Small intestine (tissue), 7 donors: ENCODE results near the gene BCKDHA. TPM values are rescaled to one million over a fixed set of nuclear protein-coding genes. Genes with fewer than 3 reads are reported as not detected.

Experiments used
- DNase-seq, 2 donors: peaks; one replicate each; pipeline versions ENCODE4 v3.0.0 to v3.0.0-alpha.2; 2013
- FAIRE-seq: peaks from 2 replicates; lab custom pipeline; 2012; peaks lifted over from hg19 to GRCh38; lab: Jason Lieb, UNC
- H3K27ac ChIP-seq, 3 donors: one replicate each; pipeline ENCODE4 v1.5.1; 2013; ENCODE audit warnings: low read length in 2 of 3, mild to moderate bottlenecking in 2 of 3, control low read depth in 1 of 3, inconsistent platforms in 1 of 3, low read depth in 1 of 3, moderate library complexity in 1 of 3
- H3K27me3 ChIP-seq, 3 donors: one replicate each; pipeline ENCODE4 v1.6.1; 2013; ENCODE audit warnings: low read length in 3 of 3, inconsistent platforms in 1 of 3; ENCODE audit not compliant: control insufficient read depth in 3 of 3, insufficient read depth in 3 of 3
- H3K36me3 ChIP-seq, 3 donors: one replicate each; pipeline ENCODE4 v1.6.1; 2013; ENCODE audit warnings: low read length in 3 of 3, inconsistent platforms in 1 of 3, low read depth in 1 of 3, mild to moderate bottlenecking in 1 of 3, moderate library complexity in 1 of 3; ENCODE audit not compliant: control insufficient read depth in 3 of 3, insufficient read depth in 2 of 3
- H3K4me1 ChIP-seq, 3 donors: one replicate each; pipeline ENCODE4 v1.6.1; 2013; ENCODE audit warnings: low read length in 2 of 3, inconsistent platforms in 1 of 3, low read depth in 1 of 3, mild to moderate bottlenecking in 1 of 3, moderate library complexity in 1 of 3; ENCODE audit not compliant: control insufficient read depth in 3 of 3, insufficient read depth in 2 of 3
- H3K4me3 ChIP-seq, 3 donors: one replicate each; pipeline ENCODE4 v1.5.1; 2013; ENCODE audit warnings: low read length in 3 of 3, control low read depth in 1 of 3, inconsistent platforms in 1 of 3, low read depth in 1 of 3, mild to moderate bottlenecking in 1 of 3, moderate library complexity in 1 of 3
- H3K9me3 ChIP-seq, 2 donors: one replicate each; pipeline ENCODE4 v1.6.1; 2013; ENCODE audit warnings: low read depth in 1 of 2, low read length in 1 of 2; ENCODE audit not compliant: control insufficient read depth in 2 of 2, insufficient read depth in 1 of 2
- WGBS, 3 donors: extraction: QIAGEN DNeasy Blood & Tissue Kit; methylation state at CpG; one replicate each; pipeline ENCODE4 v1.1.7; 2013; 5-methylcytosine and 5-hydroxymethylcytosine counted together
- polyA plus RNA-seq, 4 donors: library from polyadenylated mRNA; stranded (reverse) in 3 of 4; unstranded in 1 of 4; fragments of 200-250 nt in 3 of 4; fragments of 120-200 nt in 1 of 4; gene quantifications; one replicate each; pipeline versions ENCODE4 v1.2.1 to v1.2.3, GENCODE V29; 2013
- donor health status: healthy with polysubstance abuse.
- donor health status: control.
- donor health status: control.
- donor health status: Bipolar disorder and iron deficiency.
- donor health status: healthy.

The BCKDHA gene
- polyA plus RNA-seq, 4 donors = 19.9 to 34.0 (median 24.8) TPM

DNA sequence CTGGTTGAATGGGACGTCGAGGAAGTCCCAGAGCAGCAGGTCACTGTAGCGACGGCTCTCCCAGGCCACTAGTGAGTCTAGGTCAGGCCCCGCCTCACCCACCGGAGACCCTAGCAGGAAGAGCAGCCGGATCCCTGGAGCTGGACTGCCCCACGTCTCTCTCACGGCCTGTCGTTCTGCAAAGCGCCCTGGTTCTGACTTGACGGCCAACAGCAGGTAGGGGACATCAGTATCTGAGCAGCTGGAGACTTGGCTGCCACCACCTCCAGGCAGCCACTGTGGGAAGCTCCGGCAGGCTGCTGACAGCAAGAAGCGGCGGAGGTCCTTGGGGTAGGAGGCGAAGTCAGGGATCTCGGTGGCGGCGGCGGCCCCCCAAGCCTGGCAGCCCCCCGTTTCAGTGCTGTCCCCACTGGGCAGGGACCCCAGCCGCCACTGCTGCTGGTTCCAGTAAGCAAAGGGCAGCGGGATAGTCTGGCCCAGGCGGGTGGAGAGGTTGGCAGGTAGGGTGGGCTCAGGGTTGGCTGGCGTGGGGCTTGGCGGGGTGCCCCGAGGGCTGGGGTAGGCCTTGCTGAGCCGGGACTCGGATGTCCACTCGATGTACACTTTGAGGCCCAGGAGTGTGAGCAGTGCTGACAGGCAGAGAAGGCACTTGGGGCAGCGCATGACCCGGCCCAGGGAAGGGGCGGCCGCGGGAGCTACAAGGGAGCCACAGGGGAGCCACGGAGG lies 28.7 kb downstream of the BCKDHA start:
- Histone ChIP-seq H3K36me3 (peaks cover 2 to 76% (median 10%) of the 10 kb centered on the region in 3 donors), H3K27me3 (no peaks in the 10 kb centered on the region), H3K4me1 (peaks cover 2 to 53% (median 4%) of the 10 kb centered on the region in 3 donors), H3K27ac (peak overlapping the region; percentile 80 to 98 (median 91)), H3K4me3 (peak overlapping the region; percentile 20 to 78 (median 76)), H3K9me3 (no peaks in the 10 kb centered on the region)
- DNase-seq = peak; percentile 39 to 51
- no peak for FAIRE-seq
- 20 to 65% (median 53%) methylated on average over 30 to 36 of the region's 36 CpGs for WGBS, 3 donors

- peaks cover 5 to 77% (median 10%) of the 10 kb centered on the region in 3 donors for H3K36me3 ChIP-seq
- FAIRE-seq = no peak
- peak; percentile 96 for DNase-seq
- H3K9me3 ChIP-seq = no peaks in the 10 kb centered on the region
- H3K4me3 ChIP-seq = peak within 1 kb of the TSS; percentile 31 to 78 (median 76)
- 6 to 15% (median 9%) methylated on average over 15 to 19 of the region's 19 CpGs for WGBS, 3 donors
- no peaks in the 10 kb centered on the region for H3K27me3 ChIP-seq
- H3K27ac ChIP-seq = peak within 1 kb of the TSS; percentile 91 to 98 (median 93)
- peaks cover 0 to 51% (median 2%) of the 10 kb centered on the region in 3 donors for H3K4me1 ChIP-seq
Measured at GRCh38 chr19:41426952-41427646, 29.5 kb downstream of the BCKDHA start, which contains the start of gene B3GNT8. TSS of gene B3GNT8 (minus strand) at chr19:41427374. CDS start at chr19:41426778, 596 bp downstream.

DNA sequence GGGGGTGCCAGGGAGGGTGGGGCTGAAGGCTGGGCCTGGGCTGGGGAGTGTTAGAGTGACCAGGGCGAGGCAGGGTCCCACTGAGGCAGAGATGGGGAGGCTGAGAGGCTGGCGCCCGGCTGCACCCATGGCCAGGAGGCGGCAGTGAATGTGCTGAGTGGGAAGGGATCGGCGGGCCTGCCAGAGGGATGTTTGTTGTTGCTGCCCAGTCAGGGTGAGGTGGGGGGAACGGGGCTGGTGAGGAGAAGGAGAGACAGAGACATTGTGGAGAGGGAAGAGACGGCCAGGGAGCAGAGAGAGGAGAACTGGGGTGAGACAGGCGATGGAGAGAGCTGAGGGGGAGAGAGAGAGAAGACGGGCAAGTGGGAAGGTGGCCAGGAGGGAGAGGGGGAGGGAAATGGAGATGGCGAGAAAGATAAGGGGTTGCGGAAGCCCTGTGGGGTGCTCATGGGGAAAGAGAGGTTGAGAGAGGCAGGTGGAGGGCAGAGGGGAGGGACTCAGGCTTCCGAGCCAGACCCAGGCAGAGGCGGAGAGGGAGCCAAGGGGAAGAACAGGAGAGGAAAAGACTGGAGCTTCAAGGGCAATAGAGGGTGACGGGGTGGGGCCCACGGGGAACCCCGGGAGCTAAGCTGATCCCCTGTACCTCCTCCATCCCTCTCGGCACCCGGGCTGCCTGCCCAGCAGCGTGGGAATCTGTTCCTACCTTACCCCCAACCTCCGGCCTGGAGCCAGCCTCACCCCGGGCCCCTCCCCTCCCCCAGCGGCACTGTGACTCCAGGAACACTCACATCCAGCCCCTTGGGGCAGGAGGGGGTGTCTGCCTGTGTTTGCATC lies 30.2 kb downstream of the BCKDHA start:
- DNase-seq = peak; percentile 69 to 74
- Histone ChIP-seq H3K4me3 (peak overlapping the region; percentile 31 to 78 (median 66)), H3K9me3 (no peaks in the 10 kb centered on the region), H3K4me1 (peaks cover 0 to 51% (median 2%) of the 10 kb centered on the region in 3 donors), H3K27ac (peak overlapping the region; percentile 91 to 98 (median 93)), H3K27me3 (no peaks in the 10 kb centered on the region), H3K36me3 (peaks cover 5 to 77% (median 6%) of the 10 kb centered on the region in 3 donors)
- no peak for FAIRE-seq
- 2 to 11% (median 8%) methylated on average over 21 to 23 of the region's 23 CpGs for WGBS, 3 donors

DNA sequence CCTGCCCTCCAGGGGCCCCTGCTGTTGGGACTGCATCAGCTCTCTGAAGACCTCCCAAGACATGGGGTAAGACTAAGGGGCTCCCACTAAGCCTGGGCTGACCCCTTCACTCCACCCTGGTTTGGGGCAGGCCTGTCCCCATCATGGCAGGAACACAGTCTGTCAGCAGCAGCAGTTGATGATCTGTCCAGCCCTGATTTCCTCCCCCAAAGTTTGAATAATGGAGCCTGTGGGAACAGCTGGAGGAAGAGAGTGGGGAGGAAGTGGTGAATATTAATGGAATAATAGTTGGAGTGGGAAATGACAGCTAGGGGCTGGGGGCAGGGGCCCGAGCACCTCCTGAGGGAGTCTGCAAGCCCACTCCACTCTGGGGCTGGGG lies 30.9 kb downstream of the BCKDHA start:
- no peaks in the 10 kb centered on the region for H3K9me3 ChIP-seq
- 50 to 83% (median 58%) methylated on average over 1 of the region's 1 CpG for WGBS, 3 donors
- H3K27me3 ChIP-seq = no peaks in the 10 kb centered on the region
- H3K27ac ChIP-seq = peak overlapping the region; percentile 91 to 98 (median 93)
- DNase-seq (no peak), FAIRE-seq (no peak)
- peak overlapping the region in 2 of 3 donors; percentile 66 to 78 for H3K4me3 ChIP-seq
- H3K36me3 ChIP-seq = peaks cover 7 to 77% (median 8%) of the 10 kb centered on the region in 3 donors
- peaks cover 0 to 49% (median 2%) of the 10 kb centered on the region in 3 donors for H3K4me1 ChIP-seq

- FAIRE-seq = no peak
Measured at GRCh38 chr19:41430922-41431321, 33.3 kb downstream of the BCKDHA start.

DNA sequence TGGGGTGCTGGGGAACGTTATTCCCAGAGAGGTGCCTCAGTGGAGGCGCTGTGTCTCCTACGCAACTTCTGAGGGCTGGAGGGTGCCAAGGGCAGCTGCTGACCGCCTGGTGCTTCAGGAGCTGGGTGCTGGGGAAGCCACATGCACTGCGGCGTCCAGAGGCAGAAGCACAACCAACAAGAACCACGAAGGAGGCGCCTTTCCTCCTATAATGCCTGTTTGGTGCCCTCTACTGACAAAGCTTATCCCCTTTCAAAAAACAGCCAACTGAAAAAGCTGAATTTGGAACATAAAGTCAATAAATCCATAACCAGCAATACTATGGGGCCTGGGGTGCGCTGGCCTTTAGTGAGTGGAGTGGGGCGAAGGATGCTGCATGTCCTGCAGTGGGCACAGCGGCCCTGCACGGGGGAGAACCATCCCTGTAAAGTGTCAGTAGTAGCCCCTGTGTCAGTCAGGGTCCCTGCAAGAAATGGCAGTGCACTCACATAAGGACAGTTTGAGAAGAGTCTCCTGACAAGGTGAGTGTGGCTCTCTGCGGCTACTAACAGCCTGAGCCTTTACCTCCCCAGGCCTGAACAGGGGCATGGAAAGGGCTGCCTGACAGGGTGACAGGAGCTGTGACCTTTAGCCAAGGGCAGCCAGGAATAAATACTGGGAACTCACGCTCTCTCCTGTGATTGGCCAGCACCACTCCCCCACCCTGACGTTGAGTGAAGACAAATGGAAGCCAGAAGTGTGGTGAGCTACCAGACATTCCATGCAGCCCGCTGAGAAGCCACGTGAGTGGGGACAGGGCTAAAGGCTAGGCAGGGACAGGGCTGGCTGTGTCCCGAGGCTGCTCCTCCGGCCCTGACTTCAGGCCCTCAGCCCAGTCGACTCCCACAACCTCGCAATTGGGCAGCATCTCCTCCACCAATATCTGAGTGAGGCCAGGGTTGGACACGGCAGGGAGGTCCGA lies 34.1 kb downstream of the BCKDHA start:
- DNase-seq = peak; percentile 44 to 48
- peaks cover 5 to 63% (median 8%) of the 10 kb centered on the region in 3 donors for H3K36me3 ChIP-seq
- FAIRE-seq = no peak

More at GRCh38 chr19:41430922-41431321, 33.3 kb downstream of the BCKDHA start:
- Histone ChIP-seq H3K9me3 (no peaks in the 10 kb centered on the region), H3K27ac (peak overlapping the region in 1 of 3 donors; percentile 15), H3K36me3 (peaks cover 7 to 67% (median 8%) of the 10 kb centered on the region in 3 donors), H3K27me3 (no peaks in the 10 kb centered on the region), H3K4me1 (peaks cover 2 to 46% (median 2%) of the 10 kb centered on the region in 3 donors), H3K4me3 (no peak overlapping the region)
- WGBS, 3 donors = 78 to 93% (median 83%) methylated on average over 6 of the region's 6 CpGs
- no peak for DNase-seq

GRCh38 chr19:41433171-41433570 lies 35.6 kb downstream of the BCKDHA start:
- WGBS, 3 donors = 92 to 95% (median 94%) methylated on average over 18 of the region's 18 CpGs
- H3K27ac ChIP-seq = no peak overlapping the region
- H3K4me3 ChIP-seq = no peak overlapping the region
- H3K27me3 ChIP-seq = no peaks in the 10 kb centered on the region
- DNase-seq = no peak
- H3K36me3 ChIP-seq = peaks cover 5 to 75% (median 11%) of the 10 kb centered on the region in 3 donors
- H3K4me1 ChIP-seq = peaks cover 0 to 59% (median 2%) of the 10 kb centered on the region in 3 donors
- no peak for FAIRE-seq
- H3K9me3 ChIP-seq = no peaks in the 10 kb centered on the region

More for the DNA sequence above, 34.1 kb downstream of the BCKDHA start:
- peak overlapping the region; percentile 11 to 34 (median 15) for H3K27ac ChIP-seq
- H3K9me3 ChIP-seq = no peaks in the 10 kb centered on the region
- H3K4me3 ChIP-seq = no peak overlapping the region
- peaks cover 0 to 47% (median 2%) of the 10 kb centered on the region in 3 donors for H3K4me1 ChIP-seq
- WGBS, 3 donors = 65 to 73% (median 72%) methylated on average over 23 of the region's 23 CpGs
- no peaks in the 10 kb centered on the region for H3K27me3 ChIP-seq
